NT2/D1 (cell line): ENCODE data around the gene LARGE1.

ENCODE experiments used
- SUZ12 ChIP-seq: IDR thresholded peaks from 2 replicates; pipeline ENCODE4 v1.6.1; 2011; ENCODE audit not compliant: insufficient read length, insufficient read depth; ENCODE audit errors: extremely low read depth
- YY1 ChIP-seq: IDR thresholded peaks from 2 replicates; pipeline ENCODE4 v1.6.1; 2011; ENCODE audit not compliant: insufficient read length, insufficient read depth
- ZNF274 ChIP-seq: IDR thresholded peaks from 2 replicates; pipeline ENCODE4 v1.6.1; 2011; ENCODE audit warnings: mild to moderate bottlenecking, low read depth, low read length

DNA sequence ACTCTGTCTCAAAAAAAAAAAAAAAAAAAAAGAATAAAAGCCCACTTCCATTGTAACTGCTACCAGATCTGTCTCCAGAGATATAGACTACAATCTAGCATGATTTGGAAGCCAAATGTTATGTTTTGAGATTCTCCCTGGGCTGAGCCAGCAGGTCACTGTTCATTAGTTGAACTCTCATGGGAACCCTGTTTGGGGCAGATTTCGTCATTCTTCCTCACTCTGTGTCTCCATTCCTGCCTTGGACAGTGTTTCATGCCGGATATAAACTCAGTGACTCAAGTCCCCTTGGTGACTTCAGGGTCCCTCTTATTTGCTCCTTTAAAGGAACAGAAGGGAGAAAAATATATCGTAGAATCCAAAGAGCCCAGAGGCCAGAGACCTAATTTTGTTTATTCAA is 378.1 kb downstream of the LARGE1 start:
- no peak for TF ChIP-seq YY1
- no peak for TF ChIP-seq ZNF274
- no peak for TF ChIP-seq SUZ12
